Transverse colon (tissue), 4 donors: ENCODE results near the gene SLC12A3.

Experiments used
- CTCF ChIP-seq, 5 experiments: fragments of 200-600 bp in 3 of 5; fragments of 450-650 bp in 2 of 5; sonication (generic) in 3 of 5; IDR thresholded peaks; 1 replicate in 2 of 5; 2 replicates in 3 of 5; pipeline ENCODE4 v1.5.1; 2016 to 2017; ENCODE audit warnings: antibody characterized with exemption in 5 of 5, inconsistent platforms in 3 of 5, mild to moderate bottlenecking in 2 of 5, moderate library complexity in 1 of 5
- EP300 ChIP-seq: sonication (generic); formaldehyde crosslinking; IDR thresholded peaks from one replicate; pipeline ENCODE4 v1.6.1; 2017; ENCODE audit warnings: antibody characterized with exemption, low read depth
- POLR2A ChIP-seq: fragments of 450-650 bp; IDR thresholded peaks from one replicate; pipeline ENCODE4 v1.6.1; 2016; ENCODE audit warnings: antibody characterized with exemption, mild to moderate bottlenecking, moderate library complexity
- POLR2AphosphoS5 ChIP-seq, 3 donors: sonication (generic); formaldehyde crosslinking; IDR thresholded peaks; one replicate each; pipeline ENCODE4 v1.6.1; 2016; ENCODE audit warnings: antibody characterized with exemption in 3 of 3

GRCh38 chr16:56915336-56916119 lies 50.5 kb downstream of the SLC12A3 start:
- TF ChIP-seq POLR2AphosphoS5 (IDR thresholded peaks at IDR 0.05) (no peak), CTCF (IDR thresholded peaks at IDR 0.05) (no peak), POLR2A (no peak), EP300 (no peak)
